Naive thymus-derived CD8-positive, alpha-beta T cell (primary cell): ENCODE data around the gene TUBB4A. TPM values are rescaled to one million over a fixed set of nuclear protein-coding genes. Genes with fewer than 3 reads are reported as not detected.
"Not testable (repeated sequence)": the region's sequence is repeated elsewhere in the genome, so short reads cannot be mapped to it uniquely, and the experiment has no call there.

Experiments
- ATAC-seq, 2 donors: fragments of 150-1000 bp; cut with Tn5 transposase in 1 of 2; sonication (Bioruptor Pico), chemical (Tn5 transposase) in 1 of 2; 1 replicate in 1 of 2; 2 replicates in 1 of 2; pipeline ENCODE4 v1.10.0; 2021; ENCODE audit warnings: mild to moderate bottlenecking in 2 of 2, moderate library complexity in 2 of 2
- POLR2A ChIA-PET: fragments of 350-600 bp; sonication (Branson Sonifier 250); formaldehyde crosslinking; loops from one replicate; lab custom pipeline; 2021; ENCODE audit warnings: antibody characterized with exemption; lab: Charles Lee
- DNase-seq, 10 donors: peaks; one replicate each; pipeline versions ENCODE4 v3.0.0 to v3.0.0-alpha.2; 2020 to 2022
- H3K27ac Mint-ChIP-seq, 10 donors: one replicate each; pipeline ENCODE4 v1.8.0; 2020 to 2022; ENCODE audit warnings: mild to moderate bottlenecking in 10 of 10, mixed read lengths in 10 of 10, moderate library complexity in 4 of 10, inconsistent platforms in 1 of 10
- H3K27me3 Mint-ChIP-seq, 5 donors: one replicate each; pipeline ENCODE4 v1.8.0; 2021 to 2022; ENCODE audit warnings: mixed read lengths in 5 of 5
- H3K36me3 Mint-ChIP-seq, 3 donors: one replicate each; pipeline ENCODE4 v1.8.0; 2020 to 2022; ENCODE audit warnings: mixed read lengths in 3 of 3, mild to moderate bottlenecking in 2 of 3, inconsistent platforms in 1 of 3
- H3K4me1 Mint-ChIP-seq, 4 donors: one replicate each; pipeline ENCODE4 v1.8.0; 2021 to 2022; ENCODE audit warnings: mixed read lengths in 4 of 4
- H3K4me3 Mint-ChIP-seq, 10 donors: one replicate each; pipeline ENCODE4 v1.8.0; 2020 to 2022; ENCODE audit warnings: mild to moderate bottlenecking in 10 of 10, mixed read lengths in 10 of 10, moderate library complexity in 6 of 10, inconsistent platforms in 1 of 10
- H3K9me3 Mint-ChIP-seq, 9 donors: one replicate each; pipeline ENCODE4 v1.8.0; 2020 to 2022; ENCODE audit warnings: mixed read lengths in 9 of 9, mild to moderate bottlenecking in 3 of 9, inconsistent platforms in 1 of 9, moderate library complexity in 1 of 9
- polyA plus RNA-seq, 3 donors: library from polyadenylated mRNA; unstranded; fragments of 300-500 nt; fragmentation: Illumina TruSeq; gene quantifications; one replicate each; pipeline ENCODE4 v1.2.3, GENCODE V29; 2021
- total RNA-seq, 8 experiments: library from RNA in 2 of 8; stranded (reverse) in 2 of 8; gene quantifications; one replicate each; pipeline ENCODE4 v1.2.3 and lab custom pipeline; 2021 to 2026

TUBB4A gene
- total RNA-seq (1 to 10 TPM; 7.6 to 8.8 TPM), polyA plus RNA-seq (1 to 10 TPM; 2.8 to 7.3 (median 5.2) TPM), total RNA-seq (lab: John Stamatoyannopoulos, UW) (0.25 to 1.5 (median 1.0) reads per million in 6 experiments)

GRCh38 chr19:6501740-6502648, at the start of gene TUBB4A:
Gene TUBB4A (minus strand): TSS chr19:6502309. CDS start chr19:6502212, 97 bp downstream.
- peaks cover 5 to 29% (median 21%) of the 10 kb centered on the region in 4 donors for H3K4me1 Mint-ChIP-seq
- peak; percentile 44 to 71 for ATAC-seq
- peak within 1 kb of the TSS in 9 of 10 donors; percentile 43 to 90 (median 75) for H3K27ac Mint-ChIP-seq
- POLR2A ChIA-PET = interaction anchor here (0.8 to 1.9 kb wide), 5 partner anchors 15 to 43 kb away, joined by 3 to 10 read pairs (median 4); partner anchors contain the start of genes DENND1C and SLC25A23
- peak within 1 kb of the TSS; percentile 85 to 96 (median 90) for H3K4me3 Mint-ChIP-seq
- peaks cover 0 to 2% (median 0%) of the 10 kb centered on the region in 3 donors for H3K36me3 Mint-ChIP-seq
- peaks cover 0 to 5% (median 0%) of the 10 kb centered on the region in 5 donors for H3K27me3 Mint-ChIP-seq
- DNase-seq = peak in 8 of 10 donors; percentile 24 to 68 (median 38)
- no peaks in the 10 kb centered on the region for H3K9me3 Mint-ChIP-seq

GRCh38 chr19:6551091-6551490, 49.0 kb upstream of the TUBB4A start:
- no peaks in the 10 kb centered on the region for H3K36me3 Mint-ChIP-seq
- H3K27ac Mint-ChIP-seq = peak overlapping the region in 1 of 10 donors; percentile 67
- no peaks in the 10 kb centered on the region for H3K27me3 Mint-ChIP-seq
- ATAC-seq = no peak
- no peak for DNase-seq
- peaks cover 6 to 13% (median 7%) of the 10 kb centered on the region in 4 donors for H3K4me1 Mint-ChIP-seq
- H3K9me3 Mint-ChIP-seq = peaks cover 0 to 4% (median 0%) of the 10 kb centered on the region in 9 donors
- POLR2A ChIA-PET = interaction anchor here (0.6 to 1.2 kb wide), 2 partner anchors 20 to 100 kb away, joined by 4 read pairs; partner anchors contain the start of gene TNFSF9
- no peak overlapping the region for H3K4me3 Mint-ChIP-seq

- not testable (repeated sequence) for H3K36me3 Mint-ChIP-seq, H3K9me3 Mint-ChIP-seq, DNase-seq, H3K27me3 Mint-ChIP-seq, ATAC-seq
- Mint-ChIP-seq H3K27ac (peak overlapping the region in 1 of 10 donors; percentile 63), H3K4me1 (peaks cover 6 to 13% (median 7%) of the 10 kb centered on the region in 4 donors), H3K4me3 (peak overlapping the region in 3 of 10 donors; percentile 10 to 32 (median 30))
- POLR2A ChIA-PET = interaction anchor here (0.6 to 1.2 kb wide), 4 partner anchors 20 to 823 kb away, joined by 3 to 5 read pairs (median 4); partner anchors contain the start of gene TNFSF9
Observed at GRCh38 chr19:6550679-6551078, 48.6 kb upstream of the TUBB4A start.

GRCh38 chr19:6543866-6544347, 41.8 kb upstream of the TUBB4A start:
- no peak for DNase-seq
- no peak overlapping the region for H3K4me3 Mint-ChIP-seq
- no peaks in the 10 kb centered on the region for H3K36me3 Mint-ChIP-seq
- H3K27me3 Mint-ChIP-seq = peaks cover 0 to 1% (median 0%) of the 10 kb centered on the region in 5 donors
- peaks cover 0 to 3% (median 1%) of the 10 kb centered on the region in 4 donors for H3K4me1 Mint-ChIP-seq
- H3K9me3 Mint-ChIP-seq = peaks cover 0 to 4% (median 0%) of the 10 kb centered on the region in 9 donors
- peak overlapping the region in 1 of 10 donors; percentile 85 for H3K27ac Mint-ChIP-seq
- no peak for ATAC-seq
- POLR2A ChIA-PET = no interaction called here

- H3K36me3 Mint-ChIP-seq = no peaks in the 10 kb centered on the region
- no peak overlapping the region for H3K4me3 Mint-ChIP-seq
- no peak for DNase-seq
- H3K9me3 Mint-ChIP-seq = no peaks in the 10 kb centered on the region
- H3K27ac Mint-ChIP-seq = no peak overlapping the region
- H3K4me1 Mint-ChIP-seq = peaks cover 9 to 17% (median 14%) of the 10 kb centered on the region in 4 donors
- ATAC-seq = no peak
- POLR2A ChIA-PET = no interaction called here
- H3K27me3 Mint-ChIP-seq = peaks cover 0 to 2% (median 0%) of the 10 kb centered on the region in 5 donors
Observed at GRCh38 chr19:6540918-6541689, 39.0 kb upstream of the TUBB4A start.

GRCh38 chr19:6539514-6539913, 37.4 kb upstream of the TUBB4A start:
- POLR2A ChIA-PET = no interaction called here
- no peak for ATAC-seq
- Mint-ChIP-seq H3K4me1 (peaks cover 15 to 26% (median 21%) of the 10 kb centered on the region in 4 donors), H3K27me3 (peaks cover 0 to 9% (median 1%) of the 10 kb centered on the region in 5 donors), H3K4me3 (no peak overlapping the region), H3K9me3 (no peaks in the 10 kb centered on the region), H3K27ac (no peak overlapping the region), H3K36me3 (no peaks in the 10 kb centered on the region)
- no peak for DNase-seq

GRCh38 chr19:6535558-6536137, 33.5 kb upstream of the TUBB4A start:
- POLR2A ChIA-PET = no interaction called here
- peak overlapping the region in 6 of 10 donors; percentile 49 to 75 (median 54) for H3K4me3 Mint-ChIP-seq
- peaks cover 35 to 49% (median 46%) of the 10 kb centered on the region in 4 donors for H3K4me1 Mint-ChIP-seq
- H3K9me3 Mint-ChIP-seq = no peaks in the 10 kb centered on the region
- DNase-seq = no peak
- peak overlapping the region in 9 of 10 donors; percentile 4 to 88 (median 52) for H3K27ac Mint-ChIP-seq
- ATAC-seq = no peak
- no peaks in the 10 kb centered on the region for H3K36me3 Mint-ChIP-seq
- H3K27me3 Mint-ChIP-seq = peaks cover 12 to 33% (median 28%) of the 10 kb centered on the region in 5 donors

- Mint-ChIP-seq H3K4me3 (peak overlapping the region in 1 of 10 donors; percentile 10), H3K36me3 (no peaks in the 10 kb centered on the region), H3K4me1 (peaks cover 46 to 60% (median 55%) of the 10 kb centered on the region in 4 donors), H3K27ac (no peak overlapping the region), H3K27me3 (peaks cover 14 to 36% (median 33%) of the 10 kb centered on the region in 5 donors), H3K9me3 (no peaks in the 10 kb centered on the region)
- DNase-seq = no peak
- no peak for ATAC-seq
- POLR2A ChIA-PET = no interaction called here
Observed at GRCh38 chr19:6534451-6535093, 32.5 kb upstream of the TUBB4A start.

GRCh38 chr19:6533746-6534418, 31.8 kb upstream of the TUBB4A start:
- Mint-ChIP-seq H3K27ac (peak overlapping the region in 1 of 10 donors; percentile 41), H3K9me3 (no peaks in the 10 kb centered on the region), H3K36me3 (no peaks in the 10 kb centered on the region), H3K4me1 (peaks cover 50 to 64% (median 59%) of the 10 kb centered on the region in 4 donors), H3K4me3 (peak overlapping the region in 1 of 10 donors; percentile 42), H3K27me3 (peaks cover 14 to 36% (median 33%) of the 10 kb centered on the region in 5 donors)
- no peak for ATAC-seq
- DNase-seq = no peak
- POLR2A ChIA-PET = no interaction called here

GRCh38 chr19:6533000-6533328, 30.9 kb upstream of the TUBB4A start:
- Mint-ChIP-seq H3K9me3 (no peaks in the 10 kb centered on the region), H3K4me1 (peaks cover 50 to 66% (median 58%) of the 10 kb centered on the region in 4 donors), H3K4me3 (peak overlapping the region; percentile 32 to 91 (median 74)), H3K27me3 (peaks cover 14 to 36% (median 33%) of the 10 kb centered on the region in 5 donors), H3K36me3 (no peaks in the 10 kb centered on the region), H3K27ac (peak overlapping the region in 3 of 10 donors; percentile 21 to 61 (median 46))
- no peak for ATAC-seq
- DNase-seq = no peak
- POLR2A ChIA-PET = no interaction called here
